Measurements from ENCODE around the gene TMEM125.

Gene TMEM125

GRCh38 chr1:43288058-43288784 is 18.4 kb downstream of the TMEM125 start:
- Histone ChIP-seq H3K4me3 (ENCODE audit: low read depth in 1 of 2, low read length in 2 of 2) (no peak overlapping the region), H3K9me3 (ENCODE audit: low read length) (no peaks in the 10 kb centered on the region), H3K36me3 (ENCODE audit: insufficient read depth, low read length) (no peaks in the 10 kb centered on the region), H3K27me3 (ENCODE audit: control insufficient read depth in 1 of 2, insufficient read depth in 2 of 2, low read length in 2 of 2) (no peaks in the 10 kb centered on the region), H3K9ac (ENCODE audit: low read length) (no peak overlapping the region), H3K4me1 (ENCODE audit: insufficient read depth, low read length) (no peaks in the 10 kb centered on the region), H3K27ac (ENCODE audit: low read depth, low read length) (no peak overlapping the region)

GRCh38 chr1:43288785-43289706 is 19.3 kb downstream of the TMEM125 start:
- H3K9ac ChIP-seq (ENCODE audit: low read length) = no peak overlapping the region
- no peaks in the 10 kb centered on the region for H3K36me3 ChIP-seq (ENCODE audit: insufficient read depth, low read length)
- H3K27ac ChIP-seq (ENCODE audit: low read depth, low read length) = no peak overlapping the region
- H3K9me3 ChIP-seq (ENCODE audit: low read length) = no peaks in the 10 kb centered on the region
- H3K4me3 ChIP-seq (ENCODE audit: low read depth in 1 of 2, low read length in 2 of 2) = no peak overlapping the region
- no peaks in the 10 kb centered on the region for H3K27me3 ChIP-seq (ENCODE audit: control insufficient read depth in 1 of 2, insufficient read depth in 2 of 2, low read length in 2 of 2)
- no peaks in the 10 kb centered on the region for H3K4me1 ChIP-seq (ENCODE audit: insufficient read depth, low read length)

- no peaks in the 10 kb centered on the region for H3K27me3 ChIP-seq (ENCODE audit: control insufficient read depth in 1 of 2, insufficient read depth in 2 of 2, low read length in 2 of 2)
- no peaks in the 10 kb centered on the region for H3K4me1 ChIP-seq (ENCODE audit: insufficient read depth, low read length)
- H3K9me3 ChIP-seq (ENCODE audit: low read length) = no peaks in the 10 kb centered on the region
- H3K4me3 ChIP-seq (ENCODE audit: low read depth in 1 of 2, low read length in 2 of 2) = no peak overlapping the region
- H3K27ac ChIP-seq (ENCODE audit: low read depth, low read length) = no peak overlapping the region
- H3K36me3 ChIP-seq (ENCODE audit: insufficient read depth, low read length) = no peaks in the 10 kb centered on the region
- no peak overlapping the region for H3K9ac ChIP-seq (ENCODE audit: low read length)
These were observed 22.4 kb downstream of the TMEM125 start for GRCh38 chr1:43292216-43292615.

GRCh38 chr1:43292679-43293078 is 22.9 kb downstream of the TMEM125 start:
- Histone ChIP-seq H3K9me3 (ENCODE audit: low read length) (no peaks in the 10 kb centered on the region), H3K27ac (ENCODE audit: low read depth, low read length) (no peak overlapping the region), H3K4me1 (ENCODE audit: insufficient read depth, low read length) (no peaks in the 10 kb centered on the region), H3K4me3 (ENCODE audit: low read depth in 1 of 2, low read length in 2 of 2) (no peak overlapping the region), H3K9ac (ENCODE audit: low read length) (no peak overlapping the region), H3K27me3 (ENCODE audit: control insufficient read depth in 1 of 2, insufficient read depth in 2 of 2, low read length in 2 of 2) (no peaks in the 10 kb centered on the region), H3K36me3 (ENCODE audit: insufficient read depth, low read length) (no peaks in the 10 kb centered on the region)

GRCh38 chr1:43293176-43293575 is 23.4 kb downstream of the TMEM125 start:
- H3K4me1 ChIP-seq (ENCODE audit: insufficient read depth, low read length) = no peaks in the 10 kb centered on the region
- no peaks in the 10 kb centered on the region for H3K9me3 ChIP-seq (ENCODE audit: low read length)
- no peak overlapping the region for H3K27ac ChIP-seq (ENCODE audit: low read depth, low read length)
- no peak overlapping the region for H3K4me3 ChIP-seq (ENCODE audit: low read depth in 1 of 2, low read length in 2 of 2)
- no peaks in the 10 kb centered on the region for H3K36me3 ChIP-seq (ENCODE audit: insufficient read depth, low read length)
- H3K9ac ChIP-seq (ENCODE audit: low read length) = no peak overlapping the region
- no peaks in the 10 kb centered on the region for H3K27me3 ChIP-seq (ENCODE audit: control insufficient read depth in 1 of 2, insufficient read depth in 2 of 2, low read length in 2 of 2)

- Histone ChIP-seq H3K9ac (ENCODE audit: low read length) (no peak overlapping the region), H3K4me3 (ENCODE audit: low read depth in 1 of 2, low read length in 2 of 2) (no peak overlapping the region), H3K27ac (ENCODE audit: low read depth, low read length) (no peak overlapping the region)
These were observed 24.3 kb downstream of the TMEM125 start for GRCh38 chr1:43293896-43294760.

GRCh38 chr1:43294761-43295160 is 25.0 kb downstream of the TMEM125 start:
- Histone ChIP-seq H3K9ac (ENCODE audit: low read length) (no peak overlapping the region), H3K27ac (ENCODE audit: low read depth, low read length) (no peak overlapping the region), H3K36me3 (ENCODE audit: insufficient read depth, low read length) (no peaks in the 10 kb centered on the region), H3K4me3 (ENCODE audit: low read depth in 1 of 2, low read length in 2 of 2) (no peak overlapping the region), H3K9me3 (ENCODE audit: low read length) (no peaks in the 10 kb centered on the region), H3K4me1 (ENCODE audit: insufficient read depth, low read length) (no peaks in the 10 kb centered on the region), H3K27me3 (ENCODE audit: control insufficient read depth in 1 of 2, insufficient read depth in 2 of 2, low read length in 2 of 2) (no peaks in the 10 kb centered on the region)

More at GRCh38 chr1:43293896-43294760, 24.3 kb downstream of the TMEM125 start:
- Histone ChIP-seq H3K9me3 (ENCODE audit: low read length) (no peaks in the 10 kb centered on the region), H3K4me1 (ENCODE audit: insufficient read depth, low read length) (no peaks in the 10 kb centered on the region), H3K27me3 (ENCODE audit: control insufficient read depth in 1 of 2, insufficient read depth in 2 of 2, low read length in 2 of 2) (no peaks in the 10 kb centered on the region), H3K36me3 (ENCODE audit: insufficient read depth, low read length) (no peaks in the 10 kb centered on the region)

GRCh38 chr1:43296207-43296606 is 26.4 kb downstream of the TMEM125 start:
- H3K27ac ChIP-seq (ENCODE audit: low read depth, low read length) = no peak overlapping the region
- H3K36me3 ChIP-seq (ENCODE audit: insufficient read depth, low read length) = no peaks in the 10 kb centered on the region
- no peaks in the 10 kb centered on the region for H3K4me1 ChIP-seq (ENCODE audit: insufficient read depth, low read length)
- no peaks in the 10 kb centered on the region for H3K9me3 ChIP-seq (ENCODE audit: low read length)
- H3K9ac ChIP-seq (ENCODE audit: low read length) = no peak overlapping the region
- no peaks in the 10 kb centered on the region for H3K27me3 ChIP-seq (ENCODE audit: control insufficient read depth in 1 of 2, insufficient read depth in 2 of 2, low read length in 2 of 2)
- no peak overlapping the region for H3K4me3 ChIP-seq (ENCODE audit: low read depth in 1 of 2, low read length in 2 of 2)

GRCh38 chr1:43298055-43298454 is 28.3 kb downstream of the TMEM125 start:
- no peak overlapping the region for H3K4me3 ChIP-seq (ENCODE audit: low read depth in 1 of 2, low read length in 2 of 2)
- no peaks in the 10 kb centered on the region for H3K4me1 ChIP-seq (ENCODE audit: insufficient read depth, low read length)
- H3K27ac ChIP-seq (ENCODE audit: low read depth, low read length) = no peak overlapping the region
- no peaks in the 10 kb centered on the region for H3K36me3 ChIP-seq (ENCODE audit: insufficient read depth, low read length)
- H3K9me3 ChIP-seq (ENCODE audit: low read length) = no peaks in the 10 kb centered on the region
- no peak overlapping the region for H3K9ac ChIP-seq (ENCODE audit: low read length)
- no peaks in the 10 kb centered on the region for H3K27me3 ChIP-seq (ENCODE audit: control insufficient read depth in 1 of 2, insufficient read depth in 2 of 2, low read length in 2 of 2)

GRCh38 chr1:43299101-43299500 is 29.3 kb downstream of the TMEM125 start:
- Histone ChIP-seq H3K9me3 (ENCODE audit: low read length) (no peaks in the 10 kb centered on the region), H3K9ac (ENCODE audit: low read length) (no peak overlapping the region), H3K4me1 (ENCODE audit: insufficient read depth, low read length) (no peaks in the 10 kb centered on the region), H3K4me3 (ENCODE audit: low read depth in 1 of 2, low read length in 2 of 2) (no peak overlapping the region), H3K27ac (ENCODE audit: low read depth, low read length) (no peak overlapping the region), H3K27me3 (ENCODE audit: control insufficient read depth in 1 of 2, insufficient read depth in 2 of 2, low read length in 2 of 2) (no peaks in the 10 kb centered on the region), H3K36me3 (ENCODE audit: insufficient read depth, low read length) (no peaks in the 10 kb centered on the region)

Data from muscle layer of colon (tissue), 2 donors.